NCI-H2107 treated with DMSO at 0.1 percent for 48 hours (cell line): ENCODE data around the gene CD274.
"Not testable (repeated sequence)": the region's sequence is repeated elsewhere in the genome, so short reads cannot be mapped to it uniquely, and the experiment has no call there.

Source experiments
- DNase-seq: peaks from one replicate; lab custom pipeline; 2025; ENCODE audit not compliant: unreplicated experiment; lab: John Stamatoyannopoulos, UW

CD274 gene

DNA sequence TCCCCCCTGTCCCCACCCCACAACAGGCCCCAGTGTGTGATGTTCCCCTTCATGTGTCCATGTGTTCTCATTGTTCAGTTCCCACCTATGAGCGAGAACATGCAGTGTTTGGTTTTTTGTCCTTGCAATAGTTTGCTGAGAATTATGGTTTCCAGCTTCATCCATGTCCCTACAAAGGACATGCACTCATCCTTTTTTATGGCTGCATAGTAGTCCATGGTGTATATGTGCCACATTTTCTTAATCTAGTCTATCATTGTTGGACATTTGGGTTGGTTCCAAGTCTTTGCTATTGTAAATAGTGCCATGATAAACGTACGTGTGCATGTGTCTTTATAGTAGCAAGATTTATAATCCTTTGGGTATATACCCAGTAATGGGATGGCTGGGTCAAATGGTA, 44.4 kb downstream of the CD274 start:
- not testable (repeated sequence) for DNase-seq

DNA sequence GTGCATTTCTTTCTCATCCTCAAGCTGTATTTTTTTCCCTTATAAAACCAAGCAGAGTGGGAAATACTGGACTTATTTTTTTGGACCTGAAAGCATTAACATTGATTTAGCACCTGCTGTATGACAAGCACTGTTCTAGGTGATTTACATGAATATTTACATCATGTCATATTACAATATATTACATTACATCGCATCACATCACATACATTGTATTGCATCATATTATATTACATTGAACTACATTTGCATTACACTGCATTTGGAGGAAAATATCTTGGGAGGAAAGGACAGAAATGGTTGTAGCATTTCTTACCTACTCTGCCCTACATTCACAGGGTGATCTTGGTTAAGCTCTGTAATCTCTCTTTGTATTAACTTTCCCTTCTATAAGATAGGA, 48.8 kb downstream of the CD274 start:
- no peak for DNase-seq

DNA sequence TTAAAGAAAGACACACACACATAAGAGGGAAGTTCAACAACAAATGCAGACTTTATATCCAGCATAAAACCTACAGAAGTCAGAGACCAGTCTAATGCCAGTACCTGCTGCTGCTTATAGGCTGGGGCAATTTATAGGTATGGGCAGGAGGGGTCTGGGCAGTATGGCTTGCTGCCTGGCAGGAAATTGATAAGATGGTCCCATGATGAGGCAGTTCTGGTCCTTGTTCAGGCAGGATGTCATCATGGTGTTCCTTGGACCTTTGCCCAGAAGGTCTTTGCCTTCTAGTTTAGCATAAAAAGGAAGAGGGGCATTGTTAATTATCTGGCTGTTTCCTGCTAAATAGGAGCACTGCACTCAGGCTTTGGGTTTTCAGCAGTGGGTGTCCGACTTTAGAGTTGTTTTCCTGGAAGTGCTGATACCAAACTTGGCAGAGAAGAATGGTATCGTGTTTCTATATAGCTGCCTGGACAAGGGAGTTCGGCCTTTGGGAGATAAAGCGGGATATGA, 49.6 kb downstream of the CD274 start:
- DNase-seq = no peak

DNA sequence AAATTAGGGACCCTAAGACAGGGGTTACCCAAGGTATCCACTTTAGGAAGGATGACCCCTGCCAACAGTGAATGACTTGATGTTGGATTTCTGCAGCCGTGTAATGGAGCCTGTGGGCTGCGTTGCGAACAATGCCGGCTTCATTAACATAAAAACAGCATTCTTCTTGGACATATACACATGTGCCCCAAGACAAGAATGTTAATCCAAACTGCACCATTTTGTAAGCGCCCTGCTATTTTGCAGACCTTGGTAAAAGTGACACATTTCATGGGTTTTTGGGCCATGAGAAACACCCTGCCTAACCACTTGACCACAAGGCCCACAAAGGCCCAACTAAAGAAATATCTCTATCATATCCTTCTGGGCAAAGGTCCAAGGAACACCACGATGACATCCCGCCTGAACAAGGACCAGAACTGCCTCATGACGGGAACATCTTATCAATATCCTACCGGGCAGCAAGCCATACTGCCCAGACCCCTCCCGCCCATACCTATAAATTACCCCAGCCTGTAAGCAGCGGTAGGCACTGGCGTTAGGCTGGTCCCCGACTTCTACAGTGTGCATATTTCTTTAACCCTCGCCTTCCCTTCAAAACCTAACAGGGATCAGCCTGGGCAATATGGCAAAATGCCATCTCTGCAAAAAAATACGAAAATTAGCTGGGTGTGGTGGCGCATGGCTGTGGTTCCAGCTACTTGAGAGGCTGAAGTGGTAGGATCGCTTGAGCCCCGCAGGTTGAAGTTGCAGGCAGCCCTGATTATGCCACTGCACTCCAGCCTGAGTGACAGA, 50.3 kb downstream of the CD274 start:
- DNase-seq = no peak

DNA sequence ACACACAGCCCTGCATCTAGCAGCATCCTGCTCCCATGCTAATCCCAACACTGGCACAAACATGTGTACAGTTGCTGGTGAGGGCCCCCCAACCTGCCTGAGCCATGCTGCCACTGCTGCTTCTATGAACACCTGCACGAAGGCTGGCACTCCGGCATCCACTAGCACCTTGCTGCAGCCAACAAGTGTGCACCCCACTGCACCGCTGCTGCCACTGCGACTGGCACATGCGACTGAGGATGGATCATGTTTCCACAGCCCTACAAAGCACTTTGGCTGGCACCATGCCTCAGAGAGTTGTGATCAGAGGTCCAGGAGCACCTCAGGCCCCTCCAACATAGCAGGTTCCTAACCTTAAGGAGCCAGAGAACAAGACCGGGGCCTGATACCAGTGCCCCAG, 52.2 kb downstream of the CD274 start:
- DNase-seq = no peak

DNA sequence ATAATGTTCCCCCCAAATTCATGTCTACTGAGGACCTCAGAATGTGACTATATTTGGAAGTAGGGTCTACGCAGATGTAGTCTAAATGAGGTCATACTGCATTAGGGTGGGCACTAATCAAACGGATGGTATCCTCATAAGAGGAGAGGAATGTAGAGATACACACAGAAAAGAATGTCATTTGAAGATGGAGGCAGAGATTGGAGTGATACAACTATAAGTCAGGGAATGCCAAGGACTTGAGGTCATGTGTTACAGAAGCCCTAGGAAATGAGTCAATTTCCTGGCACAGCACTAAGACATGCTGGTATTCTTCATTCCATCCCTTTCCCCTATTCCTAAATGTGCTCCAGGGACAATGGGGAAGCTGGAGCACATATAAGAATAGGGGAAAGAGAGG, 59.2 kb downstream of the CD274 start:
- no peak for DNase-seq

DNA sequence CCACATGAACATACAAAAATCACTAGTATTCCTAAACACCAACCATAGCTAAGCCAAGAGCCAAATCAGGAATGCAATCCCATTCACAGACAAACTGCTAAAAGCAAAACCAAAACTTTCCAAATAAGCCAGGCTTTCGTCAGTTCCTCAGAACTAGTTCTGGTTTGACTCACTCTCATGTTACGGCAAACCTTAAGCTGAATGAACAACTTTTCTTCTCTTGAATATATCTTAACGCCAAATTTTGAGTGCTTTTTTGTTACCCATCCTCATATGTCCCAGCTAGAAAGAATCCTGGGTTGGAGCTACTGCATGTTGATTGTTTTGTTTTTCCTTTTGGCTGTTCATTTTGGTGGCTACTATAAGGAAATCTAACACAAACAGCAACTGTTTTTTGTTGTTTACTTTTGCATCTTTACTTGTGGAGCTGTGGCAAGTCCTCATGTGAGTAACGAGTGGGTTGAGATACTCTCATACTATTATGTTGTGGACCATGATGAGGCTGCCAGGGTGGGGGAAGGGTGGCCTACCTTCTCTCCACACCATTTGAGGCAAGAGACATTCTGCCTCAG, 60.1 kb downstream of the CD274 start, which contains the start of gene PDCD1LG2:
TSS of gene PDCD1LG2 (plus strand) at position 172 of the 572 bp plus-strand sequence. CDS start 12,016 bp downstream, outside the sequence.
- DNase-seq = no peak

DNA sequence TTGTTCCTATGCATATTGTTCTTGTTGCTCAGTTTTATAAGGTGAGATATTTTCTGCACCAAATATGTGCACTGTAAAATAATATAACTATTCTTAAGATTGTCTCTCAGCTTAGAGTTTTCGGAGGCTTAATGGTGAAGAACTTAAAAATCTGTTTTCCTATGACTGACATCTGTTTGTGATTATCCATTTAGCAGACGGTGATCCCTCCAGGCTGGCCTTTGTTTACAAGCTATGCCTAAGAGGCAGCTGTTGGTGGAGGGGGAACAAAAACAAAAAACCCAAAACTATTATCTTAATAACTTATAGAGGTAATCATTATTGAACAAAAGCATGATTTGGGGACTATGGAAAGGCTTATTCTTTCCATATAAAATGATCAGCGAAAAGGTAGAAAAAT, 60.6 kb downstream of the CD274 start:
- no peak for DNase-seq

DNA sequence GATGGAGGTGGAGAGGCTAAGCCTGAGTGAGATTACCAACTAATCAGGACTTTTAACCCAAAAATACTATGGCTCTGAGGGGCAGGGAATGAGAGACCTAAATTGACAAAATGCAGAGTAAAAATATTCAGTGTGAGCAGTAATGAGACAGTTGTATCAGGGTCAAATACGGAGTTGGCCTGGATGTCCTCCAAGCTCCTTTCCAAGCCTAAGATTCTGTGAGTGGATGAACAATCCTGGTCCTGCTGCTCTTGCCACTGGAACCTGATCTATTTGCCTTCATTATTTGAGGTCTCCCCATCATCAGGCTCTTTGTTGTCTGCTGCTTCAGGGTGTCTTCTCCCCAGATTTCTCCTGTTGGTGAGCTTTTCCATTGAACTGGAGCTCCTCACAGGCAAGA, 61.1 kb downstream of the CD274 start:
- no peak for DNase-seq

DNA sequence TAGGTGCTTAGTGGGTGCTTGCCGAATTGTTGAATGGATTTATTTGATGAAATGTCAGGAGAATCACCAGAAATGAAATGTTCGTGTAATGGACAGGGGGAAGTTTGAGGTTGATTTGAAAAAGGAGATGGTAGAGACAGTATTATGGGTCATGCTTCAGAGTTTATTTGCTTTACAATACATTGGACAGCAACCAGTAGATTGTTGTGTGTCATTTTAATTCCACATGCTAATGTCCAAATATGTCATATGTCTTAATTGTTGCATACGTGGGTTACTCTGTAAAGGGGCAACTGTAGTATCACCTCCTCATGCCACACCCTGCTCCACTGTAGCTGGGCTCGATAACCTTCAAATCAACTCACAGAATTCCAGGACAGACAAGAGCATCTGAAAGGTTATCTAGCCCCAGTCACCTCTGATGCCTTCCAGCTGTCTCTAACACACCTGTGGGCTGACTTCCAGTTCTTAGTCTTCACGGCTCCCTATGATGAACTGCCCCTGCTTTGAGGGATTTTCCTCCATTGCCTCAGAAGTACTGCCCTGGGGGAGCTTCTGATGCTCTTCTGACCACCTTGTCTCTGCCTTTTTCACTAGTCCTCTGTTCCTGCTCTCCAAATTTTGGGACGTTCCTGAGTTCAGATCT, 61.7 kb downstream of the CD274 start:
- DNase-seq = no peak

DNA sequence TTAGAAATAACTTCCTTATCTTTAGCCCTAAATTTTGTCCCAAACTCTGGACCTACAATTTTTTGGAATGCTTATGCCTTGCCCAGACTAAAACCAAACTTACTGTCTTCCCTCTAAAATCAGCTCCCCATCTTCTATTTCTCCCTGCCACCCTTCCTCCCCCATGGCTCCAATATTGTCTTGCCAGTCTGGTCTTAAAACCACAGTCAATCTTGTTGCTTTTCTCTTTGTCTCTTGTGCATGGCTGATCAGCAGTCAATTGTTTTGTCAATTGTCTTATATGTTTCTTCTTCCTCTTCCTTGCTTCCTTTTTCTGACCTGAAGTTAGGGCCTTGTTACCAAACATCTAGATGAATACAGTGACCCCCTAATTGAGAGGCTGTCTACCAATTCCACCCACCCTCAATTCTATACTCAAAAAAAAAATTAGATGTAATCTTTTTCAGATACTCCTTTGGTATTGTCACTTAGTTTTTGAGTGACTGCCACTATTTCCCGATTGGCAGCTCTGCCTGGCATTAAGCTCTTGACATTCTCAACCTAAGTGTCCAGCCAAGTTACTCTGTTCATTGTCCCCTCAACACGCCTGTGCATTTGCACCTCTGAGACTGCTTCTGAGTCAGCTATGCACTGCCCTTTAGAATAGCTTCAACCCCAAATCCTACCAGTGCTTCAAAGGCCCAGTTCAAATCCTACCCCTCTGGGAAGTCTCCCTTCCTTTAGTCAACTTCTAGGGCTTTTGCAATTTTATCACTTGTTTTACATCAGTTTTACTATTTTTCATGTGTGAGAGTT, 62.5 kb downstream of the CD274 start:
- no peak for DNase-seq

DNA sequence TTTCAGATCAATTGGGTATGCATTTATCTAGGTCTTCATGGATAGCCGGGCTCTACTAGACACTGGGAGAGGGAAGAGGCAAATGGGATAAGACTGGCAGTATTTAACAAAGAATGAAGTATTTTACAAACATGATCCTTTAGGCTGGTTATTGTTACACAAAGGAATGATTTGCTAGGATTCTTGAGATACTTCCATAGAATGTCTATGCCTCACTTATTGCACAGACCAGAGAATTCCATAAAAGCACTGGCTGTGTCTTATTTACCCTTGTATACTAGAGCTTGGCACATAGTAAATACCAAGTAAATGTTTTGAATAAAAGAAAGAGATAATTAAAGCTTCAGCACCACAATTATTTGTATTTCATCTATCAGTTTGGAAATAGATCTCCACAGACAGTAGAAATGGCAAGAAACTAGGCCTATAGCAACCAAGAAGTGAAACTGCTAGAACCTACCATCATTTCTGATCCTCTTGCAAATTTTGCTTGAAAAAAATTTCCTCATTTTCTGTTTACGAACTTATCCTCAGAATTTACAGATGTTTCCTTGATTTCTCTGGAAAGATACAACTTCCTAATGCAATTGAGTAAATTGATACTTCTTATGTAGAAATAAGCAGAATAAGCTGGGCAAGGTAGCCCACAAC, 63.7 kb downstream of the CD274 start:
- no peak for DNase-seq

DNA sequence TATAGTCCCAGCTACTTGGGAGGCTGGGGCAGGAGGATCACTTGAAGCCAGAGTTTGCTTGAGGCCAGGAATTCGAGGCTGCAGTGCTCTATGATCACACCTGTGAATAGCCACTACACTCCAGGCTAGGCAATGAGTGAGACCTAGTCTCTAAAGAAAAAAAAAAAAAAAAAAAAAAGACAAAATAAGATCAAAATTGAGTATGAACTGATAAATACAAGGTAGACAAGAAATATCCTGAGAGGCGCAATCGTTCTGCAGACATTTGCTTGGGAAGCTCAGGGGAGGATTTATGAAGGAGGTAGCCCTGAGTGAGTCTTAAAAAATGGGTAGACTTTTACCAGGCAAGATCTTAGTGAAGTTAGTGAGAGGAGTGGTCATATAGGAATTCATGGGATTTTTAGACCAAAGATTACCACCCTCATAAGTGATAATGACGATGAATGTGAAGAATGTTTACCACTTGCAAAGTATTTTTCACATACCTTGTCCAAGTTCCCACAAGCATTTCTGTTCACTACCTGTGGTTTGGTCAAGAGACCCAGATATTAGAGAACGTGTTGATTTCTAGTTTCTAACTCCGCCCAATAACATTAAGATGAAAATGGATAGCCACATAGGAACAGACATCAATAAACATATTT, 64.4 kb downstream of the CD274 start:
- DNase-seq = no peak

DNA sequence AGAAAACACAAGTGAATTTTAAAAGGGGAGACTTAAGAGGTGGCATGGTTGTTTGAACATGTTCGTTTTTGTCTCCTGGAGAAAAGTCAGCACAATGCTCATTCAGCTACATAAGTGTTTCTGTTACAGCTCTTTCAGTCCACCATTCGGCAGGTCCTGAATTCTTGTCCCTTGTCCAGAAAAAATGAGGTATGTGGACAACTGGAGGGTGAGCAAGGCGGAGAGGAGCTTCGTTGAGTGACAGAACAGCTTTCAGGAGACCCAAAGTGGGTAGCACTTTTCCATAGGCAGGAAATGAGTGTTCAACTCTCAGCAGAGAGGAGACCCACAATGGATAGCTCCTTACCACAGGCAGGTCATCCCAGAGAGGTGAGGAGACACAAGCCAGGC, 64.9 kb downstream of the CD274 start:
- no peak for DNase-seq

DNA sequence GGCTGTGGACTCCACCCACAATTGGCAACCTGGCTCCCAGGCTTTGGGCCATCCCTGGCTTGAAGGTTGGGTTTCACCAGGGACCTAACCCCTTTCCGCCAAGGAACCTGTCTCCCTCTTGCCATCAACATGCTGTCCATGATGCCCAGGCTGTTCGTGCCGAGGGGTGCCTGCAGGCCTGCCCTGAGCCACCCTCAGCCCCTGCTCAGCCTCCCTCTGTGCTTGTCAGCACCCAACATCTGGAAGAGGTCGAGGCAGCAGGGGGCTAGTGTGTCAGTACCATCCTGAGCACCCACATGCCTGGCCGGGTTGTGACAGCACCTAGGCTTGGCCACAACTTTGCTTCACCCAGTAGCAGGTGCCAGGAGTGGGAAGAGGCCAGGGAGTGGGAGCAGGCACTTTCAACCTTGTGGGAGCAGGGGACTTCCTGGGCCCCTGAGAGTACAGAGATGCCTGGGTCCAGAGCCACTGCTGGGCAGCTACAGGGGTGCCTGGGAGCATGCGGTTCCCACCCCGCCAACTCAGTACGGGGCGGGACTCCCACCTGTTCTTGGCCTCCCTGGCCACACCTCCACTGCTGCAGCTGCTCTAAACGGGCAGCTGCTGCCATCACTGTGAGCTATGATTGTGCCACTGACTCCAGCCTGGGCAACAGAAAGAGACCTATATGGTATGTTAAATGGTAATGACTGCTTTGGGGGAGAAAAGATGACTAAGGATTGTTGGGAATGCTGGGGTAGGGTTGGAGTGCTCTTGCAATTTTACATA, 66.3 kb downstream of the CD274 start:
- no peak for DNase-seq

DNA sequence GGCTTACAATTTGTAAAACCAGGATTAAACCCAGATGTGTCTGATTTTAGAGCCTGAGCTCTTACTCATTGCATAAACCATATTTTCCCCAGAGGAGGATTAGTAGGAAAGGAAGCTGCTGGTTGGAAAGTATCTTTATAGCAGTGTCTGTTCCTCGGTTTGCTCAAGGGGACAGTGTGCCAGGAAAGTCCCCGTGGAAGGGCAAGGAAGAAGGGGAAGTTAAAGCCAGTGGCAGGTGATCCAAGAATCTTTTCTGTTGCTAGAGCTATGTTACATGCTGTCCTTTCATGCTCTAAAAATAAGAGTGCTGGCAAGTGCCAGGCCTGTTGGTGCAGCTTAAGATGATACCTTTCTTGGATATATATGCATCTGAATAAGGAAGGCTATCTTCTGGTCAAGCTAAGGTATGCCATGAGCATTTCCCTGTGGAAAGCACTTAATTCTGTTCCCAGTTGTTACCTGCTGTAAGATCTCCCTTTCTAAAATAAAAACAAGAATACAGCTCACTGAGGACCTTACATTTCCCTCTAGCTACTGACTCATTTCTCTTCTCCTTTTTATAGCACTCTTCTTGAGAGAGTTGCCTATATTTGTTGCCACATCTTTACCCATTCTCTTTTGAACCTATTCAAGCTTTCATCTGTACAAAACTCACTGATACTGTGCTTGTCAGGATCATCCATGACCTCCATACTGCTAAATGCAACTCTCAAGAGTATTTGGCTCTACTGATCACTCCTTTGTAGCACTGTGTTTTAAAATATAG, 68.0 kb downstream of the CD274 start:
- DNase-seq = no peak

DNA sequence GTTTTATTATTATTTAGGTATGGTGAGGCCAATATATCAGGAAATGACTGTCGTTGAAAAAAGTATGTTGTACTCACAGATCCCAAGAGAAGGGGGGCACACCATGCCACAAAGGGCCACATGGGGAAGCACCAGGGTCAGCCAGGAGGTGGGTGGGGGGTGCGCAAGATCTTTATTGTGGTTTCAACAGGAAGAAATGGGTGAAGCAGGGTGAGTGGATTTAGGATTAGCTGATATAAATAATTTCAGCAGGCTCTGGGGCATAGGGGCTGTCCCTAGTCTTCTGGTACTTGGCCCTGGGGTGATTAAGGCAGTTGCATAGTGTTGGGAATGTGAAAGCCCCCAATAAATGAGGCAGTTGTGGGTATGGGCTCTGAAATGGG, 68.6 kb downstream of the CD274 start:
- DNase-seq = no peak
